ENCODE measurements around the gene CYB5B. TPM values are rescaled to one million over a fixed set of nuclear protein-coding genes. Genes with fewer than 3 reads are reported as not detected.
A peak's percentile ranks its signal among the peaks of the same experiment; 100 is the strongest.

The CYB5B gene
- total RNA-seq, 4 donors from 2014 or later: 40.4 to 61.5 (median 50.4) TPM

- TF ChIP-seq CTCF (IDR thresholded peaks at IDR 0.05) (no peak), POLR2A (IDR thresholded peaks at IDR 0.05) (no peak)
- H3K27me3 ChIP-seq: no peaks in the 10 kb centered on the region
- DNase-seq: no peak
- H3K4me1 ChIP-seq: peaks cover 24% of the 10 kb centered on the region in 2 donors
- no peak overlapping the region for H3K4me3 ChIP-seq (replicated peaks in 1 of 3)
- intact Hi-C loops (cut with DNase I): no loop called here
- H3K27ac ChIP-seq: peak overlapping the region in 1 of 3 donors; percentile 3
- no peaks in the 10 kb centered on the region for H3K36me3 ChIP-seq
- WGBS, 2 donors: 46 to 49% methylated on average over 2 of the region's 2 CpGs
- H3K9me3 ChIP-seq: no peaks in the 10 kb centered on the region
These were observed 42.1 kb downstream of the CYB5B start for GRCh38 chr16:69466547-69466946.

- no peaks in the 10 kb centered on the region for H3K9me3 ChIP-seq
- H3K4me1 ChIP-seq: peaks cover 24% of the 10 kb centered on the region in 2 donors
- TF ChIP-seq POLR2A (IDR thresholded peaks at IDR 0.05) (no peak), CTCF (IDR thresholded peaks at IDR 0.05) (no peak)
- no peaks in the 10 kb centered on the region for H3K36me3 ChIP-seq
- no peak overlapping the region for H3K27ac ChIP-seq
- 63 to 77% methylated on average over 1 of the region's 1 CpG for WGBS, 2 donors
- intact Hi-C loops (cut with DNase I): no loop called here
- H3K4me3 ChIP-seq (replicated peaks in 1 of 3): no peak overlapping the region
- H3K27me3 ChIP-seq: no peaks in the 10 kb centered on the region
- no peak for DNase-seq
These were observed 42.7 kb downstream of the CYB5B start for GRCh38 chr16:69467080-69467479.

- H3K9me3 ChIP-seq: no peaks in the 10 kb centered on the region
- peaks cover 24% of the 10 kb centered on the region in 2 donors for H3K4me1 ChIP-seq
- H3K36me3 ChIP-seq: no peaks in the 10 kb centered on the region
- TF ChIP-seq CTCF (IDR thresholded peaks at IDR 0.05) (no peak), POLR2A (IDR thresholded peaks at IDR 0.05) (no peak)
- WGBS, 2 donors: 85 to 87% methylated on average over 8 of the region's 8 CpGs
- intact Hi-C loops (cut with DNase I): no loop called here
- no peaks in the 10 kb centered on the region for H3K27me3 ChIP-seq
- no peak overlapping the region for H3K27ac ChIP-seq
- no peak for DNase-seq
- no peak overlapping the region for H3K4me3 ChIP-seq (replicated peaks in 1 of 3)
These were observed 43.2 kb downstream of the CYB5B start for GRCh38 chr16:69467531-69468204.

- Histone ChIP-seq H3K27ac (no peak overlapping the region), H3K4me1 (peaks cover 18% of the 10 kb centered on the region in 2 donors), H3K9me3 (no peaks in the 10 kb centered on the region), H3K27me3 (no peaks in the 10 kb centered on the region), H3K36me3 (no peaks in the 10 kb centered on the region), H3K4me3 (replicated peaks in 1 of 3) (no peak overlapping the region)
- DNase-seq: no peak
- TF ChIP-seq POLR2A (IDR thresholded peaks at IDR 0.05) (no peak), CTCF (IDR thresholded peaks at IDR 0.05) (no peak)
- 81 to 84% methylated on average over 4 of the region's 4 CpGs for WGBS, 2 donors
- intact Hi-C loops (cut with DNase I): no loop called here
These were observed 45.6 kb downstream of the CYB5B start for GRCh38 chr16:69469807-69470561.

- intact Hi-C loops (cut with DNase I): no loop called here
- no peak for DNase-seq
- H3K4me3 ChIP-seq (replicated peaks in 1 of 3): no peak overlapping the region
- H3K36me3 ChIP-seq: no peaks in the 10 kb centered on the region
- H3K27me3 ChIP-seq: no peaks in the 10 kb centered on the region
- peaks cover 7 to 9% of the 10 kb centered on the region in 2 donors for H3K4me1 ChIP-seq
- no peaks in the 10 kb centered on the region for H3K9me3 ChIP-seq
- WGBS, 2 donors: 84 to 96% methylated on average over 1 of the region's 1 CpG
- no peak overlapping the region for H3K27ac ChIP-seq
- TF ChIP-seq POLR2A (IDR thresholded peaks at IDR 0.05) (no peak), CTCF (IDR thresholded peaks at IDR 0.05) (no peak)
These were observed 46.7 kb downstream of the CYB5B start for GRCh38 chr16:69471121-69471520.

Measured in thyroid gland (tissue), 4 donors.